HG02973 (cell line): Measurements from ENCODE around the gene PLXND1.

Experiments
- ATAC-seq: cut with Tn5 transposase; IDR thresholded peaks from one replicate; pipeline ENCODE4 v1.9.1; 2021; ENCODE audit warnings: moderate library complexity; ENCODE audit not compliant: unreplicated experiment

The PLXND1 gene

DNA sequence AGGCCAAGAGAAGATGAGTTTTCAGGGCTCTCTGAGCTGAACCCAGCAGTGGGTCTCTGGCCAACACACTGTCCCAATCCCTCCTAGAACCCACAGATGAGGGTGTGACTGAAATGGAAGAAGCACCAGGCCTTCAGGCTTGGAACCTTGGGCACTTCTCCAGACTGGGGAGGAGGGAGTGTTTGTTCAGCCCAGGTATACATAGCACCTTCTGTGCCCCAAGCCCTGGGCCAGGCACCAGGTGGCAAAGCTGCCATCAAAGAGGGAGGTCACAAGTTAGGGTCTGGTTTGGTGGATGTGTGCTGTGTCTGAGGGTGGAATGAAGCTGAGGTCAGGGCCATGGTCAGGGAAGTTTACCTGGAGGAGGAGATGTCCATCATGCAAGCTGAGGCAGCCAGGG, 93.9 kb downstream of the PLXND1 start:
- ATAC-seq = no peak

DNA sequence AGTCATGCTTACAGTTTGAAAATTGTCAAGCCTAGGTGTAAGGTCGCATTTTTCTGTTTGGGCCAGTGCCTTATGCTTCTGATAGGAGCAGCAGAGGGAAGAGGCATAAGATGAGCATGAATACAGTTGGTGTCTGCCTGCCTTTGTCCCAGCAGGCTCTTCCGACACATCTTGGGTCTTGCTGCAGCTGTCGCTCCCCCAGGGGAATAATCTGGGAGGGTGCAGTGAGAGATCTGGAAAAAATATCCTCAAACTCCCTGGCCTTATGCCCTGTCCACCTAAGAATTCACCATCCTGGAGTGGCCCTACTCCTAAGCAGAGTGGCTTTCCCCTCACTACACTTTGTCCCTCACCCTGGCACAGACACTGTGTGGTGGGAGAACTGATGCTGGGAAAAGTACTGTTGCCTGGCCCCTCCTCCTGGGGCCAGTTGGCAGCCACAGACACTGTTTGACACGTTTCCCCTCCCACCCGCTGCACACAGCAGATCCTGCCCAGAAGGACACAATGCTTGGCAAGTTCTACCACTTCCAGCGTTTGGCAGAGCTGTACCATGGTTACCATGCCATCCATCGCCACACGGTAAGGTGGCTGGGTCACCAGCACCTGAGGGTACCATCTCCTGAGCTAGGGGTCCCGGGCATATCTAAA, 99.2 kb downstream of the PLXND1 start:
- no peak for ATAC-seq

DNA sequence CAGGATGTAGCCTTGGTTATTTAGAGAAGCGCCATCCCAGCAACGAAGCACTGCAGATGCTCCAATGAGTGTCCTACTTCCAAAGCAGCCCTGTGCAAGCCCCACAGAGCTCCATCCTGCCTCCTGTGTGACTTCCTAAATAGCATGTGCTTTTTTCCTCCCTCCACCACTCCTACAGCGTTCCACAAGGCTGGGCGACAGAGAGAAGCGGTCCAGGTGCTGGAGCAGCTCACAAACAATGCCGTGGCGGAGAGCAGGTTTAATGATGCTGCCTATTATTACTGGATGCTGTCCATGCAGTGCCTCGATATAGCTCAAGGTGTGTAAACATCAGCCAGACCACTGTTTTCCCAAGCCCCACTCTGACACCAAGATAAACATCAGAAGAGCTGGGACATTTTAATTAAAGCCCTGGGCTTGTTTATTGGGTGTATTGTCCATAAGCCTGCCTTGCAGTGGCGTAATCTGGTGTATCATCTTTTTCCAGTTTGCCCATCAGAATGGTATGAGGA, 100.2 kb downstream of the PLXND1 start:
- ATAC-seq = no peak

- no peak for ATAC-seq
Observed at GRCh38 chr3:129505341-129505740, 101.1 kb downstream of the PLXND1 start.
